Stomach (tissue), 4 donors: ENCODE measurements around the gene GRB10.

Experiments
- CTCF ChIP-seq, 7 experiments: fragments of 450-650 bp in 4 of 7; fragments of 200-600 bp in 3 of 7; sonication (generic) in 3 of 7; IDR thresholded peaks; one replicate each; pipeline ENCODE4 v1.5.1; 2016 to 2019; ENCODE audit warnings: antibody characterized with exemption in 7 of 7, control low read depth in 2 of 7, mild to moderate bottlenecking in 1 of 7
- POLR2AphosphoS5 ChIP-seq, 3 donors: sonication (generic); formaldehyde crosslinking; IDR thresholded peaks; one replicate each; pipeline ENCODE4 v1.6.1; 2016; ENCODE audit warnings: antibody characterized with exemption in 3 of 3

GRCh38 chr7:50587737-50588136 lies 195.0 kb downstream of the GRB10 start:
- TF ChIP-seq CTCF (IDR thresholded peaks at IDR 0.05) (no peak), POLR2AphosphoS5 (IDR thresholded peaks at IDR 0.05) (no peak)
